Transverse colon (tissue), 3 donors: ENCODE measurements around the gene SPTBN1.

Source experiments
- CTCF ChIP-seq, 5 experiments: fragments of 200-600 bp in 3 of 5; fragments of 450-650 bp in 2 of 5; sonication (generic) in 3 of 5; IDR thresholded peaks; 1 replicate in 2 of 5; 2 replicates in 3 of 5; pipeline ENCODE4 v1.5.1; 2016 to 2017; ENCODE audit warnings: antibody characterized with exemption in 5 of 5, inconsistent platforms in 3 of 5, mild to moderate bottlenecking in 2 of 5, moderate library complexity in 1 of 5
- POLR2A ChIP-seq: fragments of 450-650 bp; IDR thresholded peaks from one replicate; pipeline ENCODE4 v1.6.1; 2016; ENCODE audit warnings: antibody characterized with exemption, mild to moderate bottlenecking, moderate library complexity

DNA sequence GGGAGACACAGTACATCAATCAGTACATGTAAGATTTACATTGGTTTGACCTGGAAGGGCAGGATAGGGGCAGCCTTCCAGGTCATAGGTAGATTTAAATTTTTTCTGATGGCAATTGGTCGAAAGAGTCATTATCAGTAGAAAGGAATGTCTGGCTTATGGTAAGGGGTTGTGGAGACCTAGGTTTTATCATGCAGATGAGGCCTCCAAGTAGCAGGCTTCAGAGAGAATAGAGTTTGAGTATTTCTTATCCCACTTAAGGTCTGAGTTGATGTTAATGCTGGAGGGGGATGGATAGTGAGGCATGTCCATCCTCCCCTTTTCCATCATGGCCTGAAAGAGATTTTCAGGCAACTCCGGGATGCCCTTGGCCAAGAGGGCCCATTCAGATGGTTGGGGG lies 60.7 kb downstream of the SPTBN1 start:
- TF ChIP-seq CTCF (IDR thresholded peaks at IDR 0.05) (no peak), POLR2A (no peak)
